ENCODE data around the gene MGAT3. TPM values are rescaled to one million over a fixed set of nuclear protein-coding genes. Genes with fewer than 3 reads are reported as not detected.

Gene MGAT3
- total RNA-seq, 4 donors from 2014 or later: 1.2 to 7.1 (median 3.6) TPM

DNA sequence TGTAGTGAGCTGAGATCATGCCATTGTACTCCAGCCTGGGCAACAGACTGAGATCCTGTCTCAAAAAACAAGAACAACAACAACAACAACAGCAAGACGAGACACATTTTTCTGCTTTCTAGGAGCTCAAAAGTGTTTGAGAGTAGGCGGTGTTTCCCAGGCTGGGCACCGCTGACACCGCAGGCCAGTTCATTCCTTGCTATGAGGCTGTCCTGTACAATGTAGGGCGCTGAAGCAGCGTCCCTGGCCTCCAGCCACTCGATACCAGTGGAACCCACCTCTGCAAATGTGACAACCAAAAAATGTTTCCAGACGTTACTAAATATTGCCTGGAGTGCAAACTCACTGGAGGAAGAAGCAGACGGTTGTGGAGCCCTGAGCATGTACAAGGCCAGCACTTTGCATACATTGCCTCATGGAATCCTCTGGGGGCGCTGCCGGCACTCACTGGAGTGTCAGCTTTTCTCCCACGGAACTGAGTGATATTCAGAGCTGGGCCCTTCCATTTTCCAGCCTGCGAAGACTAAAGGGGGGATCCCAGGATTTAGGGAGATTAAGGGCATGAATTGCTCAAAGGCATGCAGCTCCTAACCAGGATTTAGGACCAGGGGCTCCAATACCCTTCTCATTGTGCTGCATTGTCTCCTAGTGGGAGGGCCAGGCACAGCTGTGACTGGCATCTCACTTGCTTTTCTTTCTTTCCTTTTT lies 39.5 kb downstream of the MGAT3 start:
- H3K4me1 ChIP-seq: peaks cover 22 to 40% (median 28%) of the 10 kb centered on the region in 4 donors
- peak overlapping the region; percentile 29 to 42 (median 39) for H3K27ac ChIP-seq (replicated peaks in 1 of 4)
- WGBS: 44% methylated on average over 13 of the region's 13 CpGs
- no peak overlapping the region for H3K4me3 ChIP-seq
- no peaks in the 10 kb centered on the region for H3K36me3 ChIP-seq
- no peak for DNase-seq (ENCODE audit: extremely low spot score)
- H3K9me3 ChIP-seq: no peaks in the 10 kb centered on the region
- H3K27me3 ChIP-seq: peaks cover 0 to 5% (median 0%) of the 10 kb centered on the region in 4 donors
- intact Hi-C loops (cut with DNase I): no loop called here
- TF ChIP-seq EP300 (IDR thresholded peaks at IDR 0.05) (no peak), POLR2A (IDR thresholded peaks at IDR 0.05; ENCODE audit: low read depth) (no peak), POLR2AphosphoS5 (IDR thresholded peaks at IDR 0.05) (peak in 1 of 2 donors; percentile 39)
- TF ChIP-seq, protein P1, sequence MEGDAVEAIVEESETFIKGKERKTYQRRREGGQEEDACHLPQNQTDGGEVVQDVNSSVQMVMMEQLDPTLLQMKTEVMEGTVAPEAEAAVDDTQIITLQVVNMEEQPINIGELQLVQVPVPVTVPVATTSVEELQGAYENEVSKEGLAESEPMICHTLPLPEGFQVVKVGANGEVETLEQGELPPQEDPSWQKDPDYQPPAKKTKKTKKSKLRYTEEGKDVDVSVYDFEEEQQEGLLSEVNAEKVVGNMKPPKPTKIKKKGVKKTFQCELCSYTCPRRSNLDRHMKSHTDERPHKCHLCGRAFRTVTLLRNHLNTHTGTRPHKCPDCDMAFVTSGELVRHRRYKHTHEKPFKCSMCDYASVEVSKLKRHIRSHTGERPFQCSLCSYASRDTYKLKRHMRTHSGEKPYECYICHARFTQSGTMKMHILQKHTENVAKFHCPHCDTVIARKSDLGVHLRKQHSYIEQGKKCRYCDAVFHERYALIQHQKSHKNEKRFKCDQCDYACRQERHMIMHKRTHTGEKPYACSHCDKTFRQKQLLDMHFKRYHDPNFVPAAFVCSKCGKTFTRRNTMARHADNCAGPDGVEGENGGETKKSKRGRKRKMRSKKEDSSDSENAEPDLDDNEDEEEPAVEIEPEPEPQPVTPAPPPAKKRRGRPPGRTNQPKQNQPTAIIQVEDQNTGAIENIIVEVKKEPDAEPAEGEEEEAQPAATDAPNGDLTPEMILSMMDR (IDR thresholded peaks at IDR 0.05): peak; percentile 60 to 87 (median 64)

DNA sequence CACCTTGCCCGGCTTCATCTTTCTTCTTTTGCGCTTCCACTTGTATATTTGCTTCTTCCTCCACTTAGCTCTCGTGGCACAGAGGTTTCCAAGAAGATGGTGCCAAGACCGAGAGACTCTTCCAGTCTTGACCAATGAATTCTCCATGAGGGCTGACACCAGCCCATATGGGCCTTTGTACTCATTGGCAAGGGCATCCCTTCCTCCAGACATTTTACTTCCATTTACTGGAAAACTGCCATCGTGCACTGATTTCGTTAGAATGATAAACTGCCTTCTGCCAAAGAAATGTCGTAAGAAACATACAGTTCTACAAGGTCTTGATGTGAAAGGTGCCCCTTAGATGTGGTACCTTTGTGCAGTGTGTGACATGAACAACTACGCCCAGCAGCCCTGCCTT lies 40.6 kb downstream of the MGAT3 start:
- intact Hi-C loops (cut with DNase I): no loop called here
- 89% methylated on average over 8 of the region's 8 CpGs for WGBS
- H3K9me3 ChIP-seq: no peaks in the 10 kb centered on the region
- H3K4me3 ChIP-seq: no peak overlapping the region
- no peak for DNase-seq (ENCODE audit: extremely low spot score)
- no peaks in the 10 kb centered on the region for H3K36me3 ChIP-seq
- H3K27me3 ChIP-seq: no peaks in the 10 kb centered on the region
- peaks cover 28 to 46% (median 35%) of the 10 kb centered on the region in 4 donors for H3K4me1 ChIP-seq
- peak overlapping the region in 1 of 4 donors; percentile 27 for H3K27ac ChIP-seq (replicated peaks in 1 of 4)
- TF ChIP-seq, protein P1 (IDR thresholded peaks at IDR 0.05): no peak

GRCh38 chr22:39498368-39498767 lies 41.6 kb downstream of the MGAT3 start:
- TF ChIP-seq POLR2A (IDR thresholded peaks at IDR 0.05; ENCODE audit: low read depth): no peak
- TF ChIP-seq, protein P1 (IDR thresholded peaks at IDR 0.05): no peak
- no peak for TF ChIP-seq EP300 (IDR thresholded peaks at IDR 0.05)
- TF ChIP-seq POLR2AphosphoS5 (IDR thresholded peaks at IDR 0.05): no peak
- Histone ChIP-seq H3K36me3 (no peaks in the 10 kb centered on the region), H3K4me3 (no peak overlapping the region), H3K9me3 (no peaks in the 10 kb centered on the region), H3K4me1 (peaks cover 33 to 54% (median 43%) of the 10 kb centered on the region in 4 donors), H3K27ac (replicated peaks in 1 of 4) (peak overlapping the region in 3 of 4 donors; percentile 2 to 57 (median 7)), H3K27me3 (no peaks in the 10 kb centered on the region)
- no peak for DNase-seq (ENCODE audit: extremely low spot score)
- 44% methylated on average over 1 of the region's 2 CpGs for WGBS
- intact Hi-C loops (cut with DNase I): no loop called here

- no peaks in the 10 kb centered on the region for H3K9me3 ChIP-seq
- 63% methylated on average over 3 of the region's 3 CpGs for WGBS
- intact Hi-C loops (cut with DNase I): no loop called here
- H3K36me3 ChIP-seq: peaks cover 0 to 3% (median 0%) of the 10 kb centered on the region in 4 donors
- DNase-seq (ENCODE audit: extremely low spot score): no peak
- H3K4me1 ChIP-seq: peaks cover 37 to 58% (median 45%) of the 10 kb centered on the region in 4 donors
- H3K27ac ChIP-seq (replicated peaks in 1 of 4): peak overlapping the region in 3 of 4 donors; percentile 2 to 57 (median 7)
- H3K4me3 ChIP-seq: no peak overlapping the region
- TF ChIP-seq POLR2AphosphoS5 (IDR thresholded peaks at IDR 0.05) (no peak), POLR2A (IDR thresholded peaks at IDR 0.05; ENCODE audit: low read depth) (no peak), EP300 (IDR thresholded peaks at IDR 0.05) (no peak)
- TF ChIP-seq, protein P1 (IDR thresholded peaks at IDR 0.05): no peak
- H3K27me3 ChIP-seq: no peaks in the 10 kb centered on the region
Observed at GRCh38 chr22:39498802-39499201, 42.0 kb downstream of the MGAT3 start.
